Thoracic aorta (tissue), 2 donors: ENCODE data around the gene MYH8. TPM values are rescaled to one million over a fixed set of nuclear protein-coding genes. Genes with fewer than 3 reads are reported as not detected.

Experiments
- ATAC-seq: fragments of 150-250 bp; one replicate; pipeline ENCODE4 v1.8.0; 2017; ENCODE audit warnings: low read depth; ENCODE audit not compliant: insufficient number of reproducible peaks, low FRiP score
- DNase-seq: peaks from one replicate; pipeline ENCODE4 v3.0.0-alpha.2; 2020; ENCODE audit warnings: low spot score
- H3K27ac ChIP-seq, 2 donors: fragments of 200-600 bp; sonication (generic); 1 replicate in 1 of 2; 2 replicates in 1 of 2; pipeline ENCODE4 v1.5.1; 2016; ENCODE audit warnings: mild to moderate bottlenecking in 2 of 2, moderate library complexity in 2 of 2
- H3K27me3 ChIP-seq: fragments of 200-600 bp; sonication (generic); replicated peaks from 2 replicates; pipeline ENCODE4 v1.6.0; 2016; ENCODE audit warnings: mild to moderate bottlenecking; ENCODE audit not compliant: insufficient read depth
- H3K36me3 ChIP-seq: fragments of 200-600 bp; sonication (generic); one replicate; pipeline ENCODE4 v1.5.1; 2016
- H3K4me1 ChIP-seq, 2 donors: fragments of 200-600 bp; sonication (generic); 1 replicate in 1 of 2; 2 replicates in 1 of 2; pipeline versions ENCODE4 v1.5.1 to v1.6.0; 2016; ENCODE audit warnings: low read depth in 2 of 2, mild to moderate bottlenecking in 1 of 2; ENCODE audit not compliant: control insufficient read depth in 1 of 2
- H3K4me3 ChIP-seq: fragments of 200-600 bp; sonication (generic); 2 replicates; pipeline ENCODE4 v1.5.1; 2016; ENCODE audit warnings: mild to moderate bottlenecking
- H3K9me3 ChIP-seq: fragments of 200-600 bp; sonication (generic); 2 replicates; pipeline ENCODE4 v1.5.1; 2016
- CTCF ChIP-seq: fragments of 200-600 bp; sonication (generic); IDR thresholded peaks from one replicate; pipeline ENCODE4 v1.5.1; 2019; ENCODE audit warnings: antibody characterized with exemption
- total RNA-seq, 2 donors: library from RNA; depleted of rRNA; stranded (reverse); fragments of >200 nt; gene quantifications; one replicate each; pipeline versions ENCODE4 v1.1.0 to v1.2.3, GENCODE V29; 2016

The MYH8 gene
- not detected for total RNA-seq

- Histone ChIP-seq H3K4me1 (no peaks in the 10 kb centered on the region), H3K9me3 (no peaks in the 10 kb centered on the region), H3K4me3 (no peak within 1 kb of the TSS), H3K27ac (no peak within 1 kb of the TSS), H3K36me3 (no peaks in the 10 kb centered on the region), H3K27me3 (no peaks in the 10 kb centered on the region)
- DNase-seq (no peak), ATAC-seq (no peak)
- no peak for TF ChIP-seq CTCF
These were observed at the start of gene MYH8 for GRCh38 chr17:10421900-10422542. Gene MYH8 (minus strand): TSS chr17:10421950. CDS start chr17:10420227, 1,723 bp downstream.

GRCh38 chr17:10469459-10469858 lies 47.7 kb upstream of the MYH8 start, which contains the start of gene MYH4:
Gene MYH4 (minus strand): TSS chr17:10469559. CDS start chr17:10466745, 2,814 bp downstream.
- Histone ChIP-seq H3K27ac (no peak within 1 kb of the TSS), H3K9me3 (no peaks in the 10 kb centered on the region), H3K36me3 (no peaks in the 10 kb centered on the region), H3K4me1 (no peaks in the 10 kb centered on the region), H3K4me3 (no peak within 1 kb of the TSS), H3K27me3 (no peaks in the 10 kb centered on the region)
- DNase-seq (no peak), ATAC-seq (no peak)
- TF ChIP-seq CTCF = no peak

- Histone ChIP-seq H3K27me3 (no peaks in the 10 kb centered on the region), H3K4me3 (no peak overlapping the region), H3K27ac (no peak overlapping the region), H3K9me3 (no peaks in the 10 kb centered on the region), H3K36me3 (no peaks in the 10 kb centered on the region), H3K4me1 (no peaks in the 10 kb centered on the region)
- no peak for TF ChIP-seq CTCF
- ATAC-seq = no peak
- DNase-seq = no peak
These were observed 41.7 kb upstream of the MYH8 start for GRCh38 chr17:10463402-10463801.

- DNase-seq (no peak), ATAC-seq (no peak)
- no peaks in the 10 kb centered on the region for H3K9me3 ChIP-seq
- no peak overlapping the region for H3K4me3 ChIP-seq
- TF ChIP-seq CTCF = no peak
- no peaks in the 10 kb centered on the region for H3K4me1 ChIP-seq
- no peaks in the 10 kb centered on the region for H3K36me3 ChIP-seq
- no peak overlapping the region for H3K27ac ChIP-seq
- no peaks in the 10 kb centered on the region for H3K27me3 ChIP-seq
These were observed 38.3 kb upstream of the MYH8 start for GRCh38 chr17:10460062-10460461.

DNA sequence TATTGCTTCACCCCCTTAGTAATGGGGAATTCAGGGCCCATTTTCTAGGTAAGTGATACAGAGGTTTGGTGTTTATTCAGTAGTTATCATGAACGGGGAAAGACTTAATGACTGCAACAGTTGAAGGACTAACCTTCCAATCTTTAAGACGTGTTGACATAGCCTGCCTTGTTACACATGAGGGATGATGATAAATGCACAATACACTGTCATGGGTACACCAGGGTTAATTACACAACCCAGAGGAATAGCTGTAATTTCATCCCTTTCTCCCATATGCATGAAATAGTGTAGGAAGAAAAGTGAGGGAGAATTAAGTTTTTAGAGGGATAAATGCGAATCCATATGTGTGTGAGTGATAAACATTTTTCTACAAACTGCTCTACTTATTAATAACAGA lies 37.0 kb upstream of the MYH8 start:
- Histone ChIP-seq H3K4me3 (no peak overlapping the region), H3K4me1 (no peaks in the 10 kb centered on the region), H3K27ac (no peak overlapping the region), H3K36me3 (no peaks in the 10 kb centered on the region), H3K9me3 (no peaks in the 10 kb centered on the region), H3K27me3 (no peaks in the 10 kb centered on the region)
- no peak for TF ChIP-seq CTCF
- DNase-seq = no peak
- ATAC-seq = no peak
